CD14-positive monocyte (primary cell): ENCODE data around the gene SPSB1. TPM values are rescaled to one million over a fixed set of nuclear protein-coding genes. Genes with fewer than 3 reads are reported as not detected.

Experiments
- DNase-seq, 3 donors: peaks; one replicate each; pipeline ENCODE4 v3.0.0-alpha.2; 2011 to 2022
- H2AFZ ChIP-seq: 2 replicates; pipeline ENCODE4 v1.6.0; 2012; ENCODE audit warnings: mild to moderate bottlenecking, low read depth, low read length, inconsistent platforms; ENCODE audit not compliant: insufficient read depth, poor library complexity, severe bottlenecking
- H3K27ac ChIP-seq, 2 donors: 1 replicate in 1 of 2; 2 replicates in 1 of 2; pipeline ENCODE4 v1.5.1; 2012 to 2013; ENCODE audit warnings: low read length in 2 of 2, control low read depth in 1 of 2, inconsistent platforms in 1 of 2, low read depth in 1 of 2, mild to moderate bottlenecking in 1 of 2
- H3K27me3 ChIP-seq, 2 donors: one replicate each; pipeline versions ENCODE4 v1.6.0 to v1.6.1; 2011 to 2013; ENCODE audit warnings: low read length in 2 of 2; ENCODE audit not compliant: control insufficient read depth in 2 of 2, insufficient read depth in 2 of 2
- H3K36me3 ChIP-seq, 2 donors: replicated peaks in 1 of 2; 1 replicate in 1 of 2; 2 replicates in 1 of 2; pipeline versions ENCODE4 v1.5.1 to v1.6.1; 2012 to 2013; ENCODE audit warnings: low read length in 2 of 2, control low read depth in 1 of 2, inconsistent platforms in 1 of 2, mild to moderate bottlenecking in 1 of 2; ENCODE audit not compliant: insufficient read depth in 2 of 2, control insufficient read depth in 1 of 2
- H3K4me1 ChIP-seq, 2 donors: 1 replicate in 1 of 2; 2 replicates in 1 of 2; pipeline versions ENCODE4 v1.5.1 to v1.6.1; 2012 to 2013; ENCODE audit warnings: low read length in 2 of 2, control low read depth in 1 of 2, inconsistent platforms in 1 of 2, mild to moderate bottlenecking in 1 of 2, moderate library complexity in 1 of 2; ENCODE audit not compliant: insufficient read depth in 2 of 2, control insufficient read depth in 1 of 2
- H3K4me2 ChIP-seq: replicated peaks from 2 replicates; pipeline ENCODE3; 2012; ENCODE audit warnings: low read length, moderate library complexity, mild to moderate bottlenecking; ENCODE audit not compliant: poor library complexity, severe bottlenecking; ENCODE audit errors: extremely low read depth
- H3K4me3 ChIP-seq, 3 experiments: fragments of 200-600 bp in 1 of 3; sonication (generic) in 1 of 3; replicated peaks in 1 of 3; 1 replicate in 2 of 3; 2 replicates in 1 of 3; pipeline ENCODE4 v1.5.1; 2011 to 2013; ENCODE audit warnings: low read length in 3 of 3, mild to moderate bottlenecking in 3 of 3, control low read depth in 2 of 3, low read depth in 2 of 3, inconsistent platforms in 1 of 3, moderate library complexity in 1 of 3
- H3K79me2 ChIP-seq: 2 replicates; pipeline ENCODE4 v1.6.0; 2012; ENCODE audit warnings: mild to moderate bottlenecking, control low read depth, inconsistent platforms, low read length, moderate library complexity; ENCODE audit not compliant: insufficient read depth
- H3K9ac ChIP-seq: 2 replicates; pipeline ENCODE4 v1.6.0; 2017; ENCODE audit warnings: low read length, mild to moderate bottlenecking; ENCODE audit not compliant: insufficient read depth, poor library complexity, severe bottlenecking
- H3K9me3 ChIP-seq, 2 donors: replicated peaks in 1 of 2; 1 replicate in 1 of 2; 2 replicates in 1 of 2; pipeline versions ENCODE4 v1.5.1 to v1.6.1; 2012 to 2013; ENCODE audit warnings: low read length in 2 of 2, control low read depth in 1 of 2; ENCODE audit not compliant: control insufficient read depth in 1 of 2, insufficient read depth in 1 of 2
- H4K20me1 ChIP-seq: 2 replicates; pipeline ENCODE4 v1.6.0; 2012; ENCODE audit warnings: mild to moderate bottlenecking, low read length, control low read depth, moderate library complexity; ENCODE audit not compliant: insufficient read depth
- H3K27ac Mint-ChIP-seq, 7 donors: one replicate each; pipeline ENCODE4 v1.8.0; 2020; ENCODE audit warnings: mild to moderate bottlenecking in 7 of 7, mixed read lengths in 7 of 7, moderate library complexity in 6 of 7, inconsistent platforms in 2 of 7
- H3K27me3 Mint-ChIP-seq, 3 donors: one replicate each; pipeline ENCODE4 v1.8.0; 2021 to 2022; ENCODE audit warnings: low read depth in 3 of 3, mild to moderate bottlenecking in 3 of 3, mixed read lengths in 3 of 3, moderate library complexity in 3 of 3, inconsistent platforms in 1 of 3
- H3K36me3 Mint-ChIP-seq, 2 donors: one replicate each; pipeline ENCODE4 v1.8.0; 2020; ENCODE audit warnings: mixed read lengths in 2 of 2, inconsistent platforms in 1 of 2, mild to moderate bottlenecking in 1 of 2
- H3K4me1 Mint-ChIP-seq: one replicate; pipeline ENCODE4 v1.8.0; 2020; ENCODE audit warnings: mild to moderate bottlenecking, mixed read lengths
- H3K4me3 Mint-ChIP-seq, 2 donors: one replicate each; pipeline ENCODE4 v1.8.0; 2020; ENCODE audit warnings: mild to moderate bottlenecking in 2 of 2, mixed read lengths in 2 of 2, moderate library complexity in 1 of 2
- H3K9me3 Mint-ChIP-seq, 7 donors: one replicate each; pipeline ENCODE4 v1.8.0; 2020 to 2022; ENCODE audit warnings: mixed read lengths in 7 of 7, mild to moderate bottlenecking in 6 of 7, moderate library complexity in 6 of 7, inconsistent platforms in 2 of 7
- WGBS: methylation state at CpG from one replicate; pipeline ENCODE4 v1.1.5; 2013; ENCODE audit warnings: missing lambda C conversion rate; ENCODE audit not compliant: insufficient coverage; 5-methylcytosine and 5-hydroxymethylcytosine counted together
- intact Hi-C, 2 donors: fragments of 100-400 bp; cut with micrococcal nuclease; formaldehyde crosslinking; loops; one replicate each; pipeline versions ENCODE4 v1.15.0 to v1.15.1; 2023
- polyA plus RNA-seq, 3 donors: library from polyadenylated mRNA; depleted of rRNA in 1 of 3; unstranded in 2 of 3; stranded (reverse) in 1 of 3; fragments of 300-500 nt in 2 of 3; fragments of >200 nt in 1 of 3; fragmentation: Illumina TruSeq in 2 of 3; gene quantifications; 1 replicate in 2 of 3; 2 replicates in 1 of 3; pipeline ENCODE4 v1.2.3, GENCODE V29; 2012 to 2021
- TF ChIP-seq, protein P1 (sequence below): fragments of 200-600 bp; IDR thresholded peaks from one replicate; pipeline ENCODE4 v1.8.0; 2022; ENCODE audit warnings: antibody characterized with exemption, mild to moderate bottlenecking

SPSB1 gene
- polyA plus RNA-seq, 3 donors, result 0.15 to 1.2 (median 0.29) TPM

DNA sequence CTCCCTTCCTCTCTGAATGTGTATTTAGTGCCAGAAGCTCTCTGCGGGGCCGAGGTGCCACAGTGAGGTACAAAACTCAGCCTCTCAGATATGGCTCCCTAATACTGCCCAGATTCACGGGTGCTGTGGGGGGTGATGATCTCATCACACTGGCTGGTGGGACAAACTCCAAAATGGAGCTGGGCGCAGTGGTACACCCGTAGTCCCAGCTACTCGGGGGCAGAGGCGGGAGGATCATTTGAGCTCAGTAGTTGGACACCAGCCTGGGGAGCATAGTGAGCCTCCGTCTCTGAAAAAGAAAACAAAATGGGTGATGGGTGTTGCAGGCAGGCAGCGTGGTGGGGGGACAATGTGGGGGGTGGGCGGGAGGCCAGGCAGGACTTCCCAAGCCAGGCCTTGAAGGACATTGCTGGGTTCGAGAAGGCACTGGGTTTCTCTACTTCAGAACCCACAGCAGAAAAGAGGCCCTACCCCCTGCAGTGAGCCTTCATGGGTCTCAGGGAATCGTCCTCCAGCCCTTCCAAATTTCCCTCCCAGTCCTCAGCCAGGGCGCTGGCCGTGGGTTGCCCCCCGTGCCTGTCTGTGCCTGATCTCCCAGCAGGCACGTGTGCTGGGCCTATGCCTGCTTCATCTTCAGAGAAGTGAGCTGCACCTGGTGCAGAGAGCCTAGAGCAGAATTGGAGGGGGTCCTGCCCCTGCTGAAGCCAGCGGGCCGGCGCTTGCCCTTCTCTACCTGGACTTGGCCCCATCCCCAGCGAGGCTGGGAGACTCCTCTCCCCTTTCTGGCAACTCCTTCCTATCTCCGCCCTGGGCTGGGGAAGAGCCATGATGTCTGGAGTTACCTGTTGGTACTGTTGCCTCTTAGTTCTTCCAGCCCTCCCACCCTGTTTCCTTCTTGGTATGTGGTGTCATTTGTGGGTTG, 44.1 kb upstream of the SPSB1 start:
- Mint-ChIP-seq H3K4me3 (no peak overlapping the region), H3K9me3 (peaks cover 0 to 6% (median 0%) of the 10 kb centered on the region in 7 donors), H3K27me3 (peaks cover 0 to 2% (median 2%) of the 10 kb centered on the region in 3 donors), H3K36me3 (peaks cover 46 to 75% of the 10 kb centered on the region in 2 donors), H3K27ac (no peak overlapping the region), H3K4me1 (peaks cover 13% of the 10 kb centered on the region)
- TF ChIP-seq, protein P1, sequence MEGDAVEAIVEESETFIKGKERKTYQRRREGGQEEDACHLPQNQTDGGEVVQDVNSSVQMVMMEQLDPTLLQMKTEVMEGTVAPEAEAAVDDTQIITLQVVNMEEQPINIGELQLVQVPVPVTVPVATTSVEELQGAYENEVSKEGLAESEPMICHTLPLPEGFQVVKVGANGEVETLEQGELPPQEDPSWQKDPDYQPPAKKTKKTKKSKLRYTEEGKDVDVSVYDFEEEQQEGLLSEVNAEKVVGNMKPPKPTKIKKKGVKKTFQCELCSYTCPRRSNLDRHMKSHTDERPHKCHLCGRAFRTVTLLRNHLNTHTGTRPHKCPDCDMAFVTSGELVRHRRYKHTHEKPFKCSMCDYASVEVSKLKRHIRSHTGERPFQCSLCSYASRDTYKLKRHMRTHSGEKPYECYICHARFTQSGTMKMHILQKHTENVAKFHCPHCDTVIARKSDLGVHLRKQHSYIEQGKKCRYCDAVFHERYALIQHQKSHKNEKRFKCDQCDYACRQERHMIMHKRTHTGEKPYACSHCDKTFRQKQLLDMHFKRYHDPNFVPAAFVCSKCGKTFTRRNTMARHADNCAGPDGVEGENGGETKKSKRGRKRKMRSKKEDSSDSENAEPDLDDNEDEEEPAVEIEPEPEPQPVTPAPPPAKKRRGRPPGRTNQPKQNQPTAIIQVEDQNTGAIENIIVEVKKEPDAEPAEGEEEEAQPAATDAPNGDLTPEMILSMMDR, result no peak
- no peak overlapping the region for H3K4me3 ChIP-seq
- peaks cover 39% of the 10 kb centered on the region for H4K20me1 ChIP-seq
- no peaks in the 10 kb centered on the region for H3K79me2 ChIP-seq
- intact Hi-C loops, result no loop called here
- no peaks in the 10 kb centered on the region for H3K9me3 ChIP-seq
- no peak for DNase-seq
- H3K4me1 ChIP-seq, result peaks cover 13% of the 10 kb centered on the region in 2 donors
- WGBS, result 93% methylated on average over 10 of the region's 21 CpGs
- H3K4me2 ChIP-seq, result no peak overlapping the region
- H3K27ac ChIP-seq, result no peak overlapping the region
- H2AFZ ChIP-seq, result no peak overlapping the region
- H3K9ac ChIP-seq, result no peak overlapping the region
- peaks cover 28 to 69% of the 10 kb centered on the region in 2 donors for H3K36me3 ChIP-seq
- no peaks in the 10 kb centered on the region for H3K27me3 ChIP-seq

GRCh38 chr1:9249263-9249533, 43.5 kb upstream of the SPSB1 start:
- DNase-seq, result no peak
- Histone ChIP-seq H3K9ac (no peak overlapping the region), H3K4me3 (no peak overlapping the region), H3K27ac (no peak overlapping the region), H3K27me3 (no peaks in the 10 kb centered on the region), H3K9me3 (no peaks in the 10 kb centered on the region), H3K36me3 (peaks cover 28 to 72% of the 10 kb centered on the region in 2 donors), H3K4me2 (no peak overlapping the region), H3K79me2 (no peaks in the 10 kb centered on the region), H2AFZ (no peak overlapping the region), H4K20me1 (peaks cover 35% of the 10 kb centered on the region), H3K4me1 (peaks cover 7% of the 10 kb centered on the region in 2 donors)
- Mint-ChIP-seq H3K36me3 (peaks cover 49 to 79% of the 10 kb centered on the region in 2 donors), H3K4me3 (no peak overlapping the region), H3K27ac (no peak overlapping the region), H3K27me3 (peaks cover 0 to 2% (median 2%) of the 10 kb centered on the region in 3 donors), H3K4me1 (peaks cover 7% of the 10 kb centered on the region), H3K9me3 (peaks cover 0 to 6% (median 0%) of the 10 kb centered on the region in 7 donors)
- intact Hi-C loops, result no loop called here
- WGBS, result 95% methylated on average over 3 of the region's 3 CpGs
- TF ChIP-seq, protein P1, result no peak
